SK-N-SH treated with all-trans-retinoic acid at 6 μM for 48 hours (cell line): ENCODE results near the gene ADGRG6.

ENCODE experiments used
- ATAC-seq: fragments of 200-7000 bp; cut with Tn5 transposase; 3 replicates; pipeline ENCODE4 v1.9.1; 2020; ENCODE audit warnings: mild to moderate bottlenecking, moderate library complexity
- ARNTL ChIP-seq: fragments of 450-650 bp; formaldehyde crosslinking; IDR thresholded peaks from 2 replicates; pipeline ENCODE4 v1.5.0; 2020; ENCODE audit warnings: low read depth, mild to moderate bottlenecking, moderate library complexity, borderline replicate concordance
- BACH2 ChIP-seq: fragments of 250-450 bp; sonication (Bioruptor Pico); IDR thresholded peaks from 2 replicates; pipeline ENCODE4 v1.9.0; 2021; ENCODE audit warnings: mild to moderate bottlenecking, borderline replicate concordance
- CREB5 ChIP-seq: fragments of 250-450 bp; sonication (Bioruptor Pico); IDR thresholded peaks from 2 replicates; pipeline ENCODE4 v1.5.1; 2020; ENCODE audit warnings: low read depth, mild to moderate bottlenecking, moderate library complexity
- CSDC2 ChIP-seq: fragments of 250-450 bp; sonication (Bioruptor Pico); IDR thresholded peaks from 2 replicates; pipeline ENCODE4 v1.5.0; 2020; ENCODE audit warnings: mild to moderate bottlenecking, moderate library complexity
- CSRNP3 ChIP-seq: fragments of 250-450 bp; sonication (Bioruptor Pico); IDR thresholded peaks from 2 replicates; pipeline ENCODE4 v1.5.1; 2021; ENCODE audit warnings: mild to moderate bottlenecking, moderate library complexity
- ESRRG ChIP-seq: fragments of 250-450 bp; sonication (Bioruptor Pico); IDR thresholded peaks from 2 replicates; pipeline ENCODE4 v1.6.1; 2021; ENCODE audit warnings: mild to moderate bottlenecking
- GLIS3 ChIP-seq: fragments of 250-450 bp; sonication (Bioruptor Pico); IDR thresholded peaks from 2 replicates; pipeline ENCODE4 v1.5.0; 2020; ENCODE audit warnings: mild to moderate bottlenecking, moderate library complexity
- OSR1 ChIP-seq: fragments of 250-450 bp; sonication (Bioruptor Pico); IDR thresholded peaks from 2 replicates; pipeline ENCODE4 v1.8.0; 2022; ENCODE audit warnings: moderate library complexity, mild to moderate bottlenecking, inconsistent platforms
- PATZ1 ChIP-seq: fragments of 250-450 bp; sonication (Bioruptor Pico); IDR thresholded peaks from 2 replicates; pipeline ENCODE4 v1.8.0; 2020; ENCODE audit warnings: mild to moderate bottlenecking, moderate library complexity, borderline replicate concordance
- POU6F1 ChIP-seq: fragments of 250-450 bp; sonication (Bioruptor Pico); IDR thresholded peaks from 2 replicates; pipeline ENCODE4 v1.8.0; 2021; ENCODE audit warnings: low read depth, mild to moderate bottlenecking, moderate library complexity, borderline replicate concordance
- PPARA ChIP-seq: fragments of 250-450 bp; sonication (Bioruptor Pico); IDR thresholded peaks from 2 replicates; pipeline ENCODE4 v1.5.0; 2020; ENCODE audit warnings: mild to moderate bottlenecking, borderline replicate concordance
- RARB ChIP-seq: fragments of 250-450 bp; sonication (Bioruptor Pico); IDR thresholded peaks from 2 replicates; pipeline ENCODE4 v1.8.0; 2021; ENCODE audit warnings: mild to moderate bottlenecking, moderate library complexity
- TCF4 ChIP-seq: fragments of 250-450 bp; sonication (Bioruptor Pico); IDR thresholded peaks from 2 replicates; pipeline ENCODE4 v1.8.0; 2021; ENCODE audit warnings: mild to moderate bottlenecking, moderate library complexity, borderline replicate concordance
- TOX ChIP-seq: fragments of 250-450 bp; sonication (Bioruptor Pico); IDR thresholded peaks from 2 replicates; pipeline ENCODE4 v1.8.0; 2021; ENCODE audit warnings: mild to moderate bottlenecking, moderate library complexity, borderline replicate concordance
- TSHZ2 ChIP-seq: fragments of 250-450 bp; sonication (Bioruptor Pico); IDR thresholded peaks from 2 replicates; pipeline ENCODE4 v1.5.0; 2020; ENCODE audit warnings: mild to moderate bottlenecking, moderate library complexity
- ZC3H10 ChIP-seq: fragments of 250-450 bp; sonication (Bioruptor Pico); IDR thresholded peaks from 2 replicates; pipeline ENCODE4 v1.5.1; 2021; ENCODE audit warnings: mild to moderate bottlenecking, moderate library complexity
- ZFP3 ChIP-seq: fragments of 250-450 bp; sonication (Bioruptor Pico); IDR thresholded peaks from 2 replicates; pipeline ENCODE4 v1.5.0; 2020; ENCODE audit warnings: mild to moderate bottlenecking, moderate library complexity
- ZFP30 ChIP-seq: fragments of 450-650 bp; formaldehyde crosslinking; IDR thresholded peaks from 2 replicates; pipeline ENCODE4 v1.5.0; 2022; ENCODE audit warnings: mild to moderate bottlenecking, moderate library complexity
- ZNF565 ChIP-seq: fragments of 450-650 bp; formaldehyde crosslinking; conservative IDR thresholded peaks from 2 replicates; pipeline ENCODE4 v1.5.0; 2020; ENCODE audit warnings: low read depth, mild to moderate bottlenecking, moderate library complexity
- ZNF8 ChIP-seq: fragments of 450-650 bp; formaldehyde crosslinking; IDR thresholded peaks from 2 replicates; pipeline ENCODE4 v1.5.0; 2020; ENCODE audit warnings: mild to moderate bottlenecking, moderate library complexity

ADGRG6 gene

GRCh38 chr6:142395768-142396231, 94.0 kb downstream of the ADGRG6 start (continued):
- no peak for TF ChIP-seq ZNF565
- no peak for TF ChIP-seq ZC3H10
- TF ChIP-seq POU6F1 (CRISPR knock-in tag) = no peak

GRCh38 chr6:142398353-142398752, 96.5 kb downstream of the ADGRG6 start:
- no peak for ATAC-seq
- no peak for TF ChIP-seq PPARA (CRISPR knock-in tag)
- no peak for TF ChIP-seq ZFP3 (CRISPR knock-in tag)
- no peak for TF ChIP-seq CSRNP3 (CRISPR knock-in tag)
- no peak for TF ChIP-seq GLIS3 (CRISPR knock-in tag)
- TF ChIP-seq TCF4 (CRISPR knock-in tag) = no peak
- no peak for TF ChIP-seq ZC3H10
- no peak for TF ChIP-seq ESRRG
- TF ChIP-seq TSHZ2 = no peak
- TF ChIP-seq POU6F1 (CRISPR knock-in tag) = no peak
- no peak for TF ChIP-seq TOX (CRISPR knock-in tag)
- TF ChIP-seq CREB5 (CRISPR knock-in tag) = no peak
- no peak for TF ChIP-seq CSDC2
- TF ChIP-seq RARB (CRISPR knock-in tag) = no peak
- TF ChIP-seq ZNF565 = no peak
- no peak for TF ChIP-seq PATZ1
- TF ChIP-seq OSR1 = no peak
- no peak for TF ChIP-seq ZNF8 (CRISPR knock-in tag)
- TF ChIP-seq BACH2 (CRISPR knock-in tag) = no peak
- no peak for TF ChIP-seq ZFP30 (CRISPR knock-in tag)
- TF ChIP-seq ARNTL = no peak
- TF ChIP-seq, all 23 proteins: peak for 0

GRCh38 chr6:142399739-142400138, 97.9 kb downstream of the ADGRG6 start:
- ATAC-seq = no peak

More at GRCh38 chr6:142399739-142400138, 97.9 kb downstream of the ADGRG6 start:
- TF ChIP-seq PATZ1 = no peak
- TF ChIP-seq TOX (CRISPR knock-in tag) = no peak
